Cardiac fibroblast (primary cell): Measurements from ENCODE around the gene HACD2.

ENCODE experiments used
- DNase-seq, 2 donors: peaks; one replicate each; pipeline versions ENCODE4 v3.0.0 to v3.0.0-alpha.2; 2010; ENCODE audit warnings: low read depth in 2 of 2
- H3K4me3 ChIP-seq, 2 donors: replicated peaks in 1 of 2; 1 replicate in 1 of 2; 2 replicates in 1 of 2; pipeline ENCODE4 v1.5.1; 2011; ENCODE audit warnings: low read depth in 2 of 2, low read length in 2 of 2, mild to moderate bottlenecking in 2 of 2, moderate library complexity in 1 of 2
- TF ChIP-seq, protein P1 (sequence below): IDR thresholded peaks from one replicate; pipeline ENCODE4 v1.5.1; 2011; ENCODE audit warnings: low read depth, mild to moderate bottlenecking, low read length, inconsistent platforms

The HACD2 gene

DNA sequence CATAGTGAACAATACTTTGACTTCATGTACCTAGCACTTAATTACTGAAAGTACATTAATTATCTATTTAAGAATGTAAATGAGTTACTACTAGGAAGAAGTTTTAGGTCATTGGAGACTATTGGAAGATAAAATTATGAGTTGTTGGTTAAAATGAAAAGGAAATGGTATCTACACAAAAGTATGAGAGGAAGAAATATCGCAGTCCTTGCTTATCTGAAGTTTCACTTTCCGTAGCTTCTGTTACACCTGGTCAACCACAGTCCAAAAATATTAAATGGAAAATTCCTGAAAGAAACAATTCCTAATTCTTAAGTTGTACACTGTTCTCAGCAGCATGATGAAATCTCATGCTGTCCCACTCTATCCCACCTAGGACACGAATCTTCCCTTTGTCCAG is 57.8 kb downstream of the HACD2 start:
- TF ChIP-seq, protein P1, sequence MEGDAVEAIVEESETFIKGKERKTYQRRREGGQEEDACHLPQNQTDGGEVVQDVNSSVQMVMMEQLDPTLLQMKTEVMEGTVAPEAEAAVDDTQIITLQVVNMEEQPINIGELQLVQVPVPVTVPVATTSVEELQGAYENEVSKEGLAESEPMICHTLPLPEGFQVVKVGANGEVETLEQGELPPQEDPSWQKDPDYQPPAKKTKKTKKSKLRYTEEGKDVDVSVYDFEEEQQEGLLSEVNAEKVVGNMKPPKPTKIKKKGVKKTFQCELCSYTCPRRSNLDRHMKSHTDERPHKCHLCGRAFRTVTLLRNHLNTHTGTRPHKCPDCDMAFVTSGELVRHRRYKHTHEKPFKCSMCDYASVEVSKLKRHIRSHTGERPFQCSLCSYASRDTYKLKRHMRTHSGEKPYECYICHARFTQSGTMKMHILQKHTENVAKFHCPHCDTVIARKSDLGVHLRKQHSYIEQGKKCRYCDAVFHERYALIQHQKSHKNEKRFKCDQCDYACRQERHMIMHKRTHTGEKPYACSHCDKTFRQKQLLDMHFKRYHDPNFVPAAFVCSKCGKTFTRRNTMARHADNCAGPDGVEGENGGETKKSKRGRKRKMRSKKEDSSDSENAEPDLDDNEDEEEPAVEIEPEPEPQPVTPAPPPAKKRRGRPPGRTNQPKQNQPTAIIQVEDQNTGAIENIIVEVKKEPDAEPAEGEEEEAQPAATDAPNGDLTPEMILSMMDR: no peak
- no peak for DNase-seq

DNA sequence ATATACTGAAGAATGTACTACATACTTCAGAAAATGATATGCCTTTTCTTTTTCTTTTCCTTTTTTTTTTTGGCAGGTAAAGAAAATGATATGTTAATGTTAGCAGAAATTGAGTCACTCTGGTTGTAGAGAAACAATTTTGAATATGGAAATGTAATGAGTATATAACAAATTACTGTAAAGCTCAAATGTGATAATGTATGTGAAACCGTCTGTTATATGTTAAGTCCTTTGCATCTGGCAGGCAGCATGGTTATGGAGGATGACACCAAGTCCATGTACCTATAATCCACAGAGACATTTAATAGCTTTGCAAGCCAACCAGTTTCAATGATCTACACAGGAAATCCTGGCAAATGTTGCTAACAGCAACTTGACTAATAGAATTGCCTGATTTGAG is 58.4 kb downstream of the HACD2 start:
- no peak for DNase-seq
- H3K4me3 ChIP-seq: no peak overlapping the region
- TF ChIP-seq, protein P1: no peak

More for the DNA sequence above, 57.8 kb downstream of the HACD2 start:
- no peak overlapping the region for H3K4me3 ChIP-seq

DNA sequence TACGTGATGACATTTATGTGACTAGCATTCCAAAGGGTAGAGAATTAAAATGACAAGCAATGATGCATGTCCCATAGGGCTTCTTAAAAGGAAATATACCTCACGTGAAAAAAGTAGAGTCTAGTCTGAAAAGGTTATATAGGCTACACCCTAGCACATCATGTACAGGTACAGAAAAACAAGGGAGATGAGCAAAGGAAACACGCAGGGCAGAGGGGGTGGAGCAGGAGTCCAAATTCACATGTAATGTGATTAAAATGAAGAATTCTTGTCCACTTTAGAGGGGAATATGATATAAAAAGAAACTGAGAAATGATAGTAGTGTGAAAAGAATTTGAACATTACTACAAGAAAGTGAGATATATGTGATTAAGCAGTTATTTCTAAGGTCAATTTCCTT is 59.4 kb downstream of the HACD2 start:
- H3K4me3 ChIP-seq: no peak overlapping the region
- TF ChIP-seq, protein P1: no peak
- no peak for DNase-seq

DNA sequence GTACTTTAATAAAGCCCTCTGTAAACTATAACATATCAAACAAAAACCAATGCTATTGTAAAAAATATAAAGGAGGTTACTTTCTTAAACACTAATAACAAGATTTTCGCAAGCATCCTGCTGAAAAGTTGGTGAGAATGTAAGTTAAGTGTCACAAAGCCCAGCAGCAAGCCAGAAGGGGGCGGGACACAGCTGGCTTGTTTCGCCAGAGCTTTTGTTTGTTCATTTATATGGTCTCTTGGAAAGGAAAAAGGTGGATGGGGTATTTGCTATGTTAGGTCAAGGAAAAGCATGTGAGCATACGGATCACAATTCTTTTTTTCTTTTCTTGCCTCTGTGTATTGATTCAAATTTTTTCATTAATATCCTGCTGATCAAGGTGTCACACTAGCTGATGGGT is 59.9 kb downstream of the HACD2 start:
- peak in 1 of 2 donors; percentile 7 for DNase-seq
- H3K4me3 ChIP-seq: no peak overlapping the region
- TF ChIP-seq, protein P1: no peak

DNA sequence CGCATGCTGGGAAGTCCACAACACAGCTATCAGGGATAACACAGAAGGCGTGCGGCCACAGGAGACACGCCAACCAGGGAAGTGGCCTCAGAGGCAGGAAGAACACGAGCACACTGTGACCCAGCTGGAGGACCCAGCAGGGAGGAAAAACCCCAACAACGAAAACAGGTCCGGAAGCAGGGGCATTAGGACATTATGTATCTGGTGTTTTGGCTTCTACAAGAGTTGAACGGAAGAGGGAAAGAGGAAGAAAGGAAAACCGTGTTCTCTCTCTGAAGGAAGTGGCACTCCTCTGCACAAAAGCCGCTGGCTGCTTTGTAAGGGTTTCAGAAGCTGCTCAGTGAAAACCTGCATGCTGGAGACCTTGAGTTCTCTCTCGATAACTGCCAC is 61.8 kb downstream of the HACD2 start:
- no peak overlapping the region for H3K4me3 ChIP-seq
- TF ChIP-seq, protein P1: no peak
- no peak for DNase-seq

DNA sequence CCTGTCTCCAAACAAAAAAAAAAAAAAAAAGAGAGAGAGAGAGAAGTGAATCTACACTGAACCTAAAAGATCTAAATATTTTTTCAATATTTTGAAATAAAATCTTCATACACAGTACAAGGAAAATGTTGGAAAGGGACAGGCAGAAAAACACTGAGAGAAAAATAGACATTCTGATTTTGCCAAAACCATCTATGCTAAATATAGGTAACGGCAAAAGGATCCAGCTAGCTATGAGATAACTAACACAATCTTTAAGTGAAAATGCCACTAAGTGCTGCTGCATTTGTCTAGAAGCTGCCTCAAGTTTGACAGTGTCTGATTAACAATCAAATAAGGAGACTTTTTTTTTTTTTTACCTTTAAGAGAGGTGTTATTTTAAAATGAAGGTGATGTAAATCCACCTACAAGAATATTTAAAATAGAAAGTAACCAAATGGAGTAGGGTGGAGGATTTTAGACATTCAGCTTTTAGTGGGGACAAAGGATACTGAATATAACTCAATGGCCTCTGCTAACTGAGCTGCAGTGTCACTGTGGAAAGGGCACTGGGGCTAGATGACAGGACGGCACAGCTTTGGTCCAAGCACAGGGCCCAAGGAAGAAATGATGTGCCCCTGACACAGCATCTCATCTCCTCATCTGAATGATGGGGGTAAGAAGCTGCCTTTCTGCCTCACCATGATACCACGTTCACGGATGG is 62.4 kb downstream of the HACD2 start:
- TF ChIP-seq, protein P1: no peak
- H3K4me3 ChIP-seq: no peak overlapping the region
- DNase-seq: no peak
